Measurements from ENCODE around the gene TMEM150C. TPM values are rescaled to one million over a fixed set of nuclear protein-coding genes. Genes with fewer than 3 reads are reported as not detected.

Gene TMEM150C
- total RNA-seq, 1 experiment from 2014 or later = 2.7 TPM

DNA sequence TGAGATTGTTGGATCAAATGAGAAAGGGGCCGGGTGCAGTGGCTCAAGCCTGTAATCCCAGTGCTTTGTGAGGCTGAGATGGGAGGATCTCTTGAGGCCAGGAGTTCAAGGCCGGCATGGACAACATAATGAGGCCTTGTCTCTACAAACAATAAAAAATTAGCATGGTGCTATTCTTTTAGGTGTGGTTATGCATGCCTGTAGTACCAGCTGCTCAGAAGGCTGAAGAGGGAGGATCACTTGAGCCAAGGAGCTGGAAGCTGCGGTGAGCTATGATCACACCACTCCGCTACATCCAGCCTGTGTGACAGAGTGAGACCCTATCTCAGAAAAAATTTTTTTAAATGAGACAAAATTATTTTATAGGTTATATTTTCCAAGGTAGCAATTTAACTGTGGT is 49.7 kb upstream of the TMEM150C start (continued):
- TF ChIP-seq, protein P1, sequence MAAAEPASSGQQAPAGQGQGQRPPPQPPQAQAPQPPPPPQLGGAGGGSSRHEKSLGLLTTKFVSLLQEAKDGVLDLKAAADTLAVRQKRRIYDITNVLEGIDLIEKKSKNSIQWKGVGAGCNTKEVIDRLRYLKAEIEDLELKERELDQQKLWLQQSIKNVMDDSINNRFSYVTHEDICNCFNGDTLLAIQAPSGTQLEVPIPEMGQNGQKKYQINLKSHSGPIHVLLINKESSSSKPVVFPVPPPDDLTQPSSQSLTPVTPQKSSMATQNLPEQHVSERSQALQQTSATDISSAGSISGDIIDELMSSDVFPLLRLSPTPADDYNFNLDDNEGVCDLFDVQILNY (CRISPR knock-in tag; IDR thresholded peaks at IDR 0.05) = no peak
- TF ChIP-seq NFATC4 (CRISPR knock-in tag; IDR thresholded peaks at IDR 0.05) (no peak), OVOL2 (CRISPR knock-in tag; IDR thresholded peaks at IDR 0.05; ENCODE audit: borderline replicate concordance) (no peak), TP53 (CRISPR knock-in tag; IDR thresholded peaks at IDR 0.05) (no peak), GTF2I (CRISPR knock-in tag; conservative IDR thresholded peaks at IDR 0.05) (no peak)
- TF ChIP-seq, protein P2, sequence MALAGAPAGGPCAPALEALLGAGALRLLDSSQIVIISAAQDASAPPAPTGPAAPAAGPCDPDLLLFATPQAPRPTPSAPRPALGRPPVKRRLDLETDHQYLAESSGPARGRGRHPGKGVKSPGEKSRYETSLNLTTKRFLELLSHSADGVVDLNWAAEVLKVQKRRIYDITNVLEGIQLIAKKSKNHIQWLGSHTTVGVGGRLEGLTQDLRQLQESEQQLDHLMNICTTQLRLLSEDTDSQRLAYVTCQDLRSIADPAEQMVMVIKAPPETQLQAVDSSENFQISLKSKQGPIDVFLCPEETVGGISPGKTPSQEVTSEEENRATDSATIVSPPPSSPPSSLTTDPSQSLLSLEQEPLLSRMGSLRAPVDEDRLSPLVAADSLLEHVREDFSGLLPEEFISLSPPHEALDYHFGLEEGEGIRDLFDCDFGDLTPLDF (CRISPR knock-in tag; IDR thresholded peaks at IDR 0.05) = no peak

DNA sequence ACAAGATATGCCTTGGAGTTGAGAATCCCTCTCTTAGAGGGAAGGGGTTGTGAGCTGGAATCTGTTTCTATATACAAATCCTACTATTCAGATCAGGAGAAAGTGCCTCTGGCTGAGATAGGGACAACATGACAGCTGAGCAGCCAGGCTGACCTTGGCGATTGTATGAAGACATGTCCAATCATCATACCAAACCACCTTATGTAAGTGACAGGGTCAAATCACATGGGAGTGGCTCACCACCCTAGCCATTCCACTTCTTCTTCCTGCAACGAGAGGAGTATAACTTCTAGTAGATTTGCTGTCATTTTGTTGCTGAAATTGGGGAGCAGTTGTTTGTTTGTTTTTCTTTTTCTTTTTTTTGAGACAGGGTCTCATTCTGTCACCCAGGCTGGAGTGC is 48.3 kb upstream of the TMEM150C start:
- Mint-ChIP-seq H3K4me3 (no peak overlapping the region), H3K9me3 (no peaks in the 10 kb centered on the region), H3K27me3 (ENCODE audit: low read depth) (no peaks in the 10 kb centered on the region), H3K4me1 (no peaks in the 10 kb centered on the region), H3K36me3 (no peaks in the 10 kb centered on the region), H3K27ac (no peak overlapping the region)
- no peak for DNase-seq (ENCODE audit: low spot score)
- POLR2A ChIA-PET = no interaction called here
- no peak for TF ChIP-seq ZNF423 (CRISPR knock-in tag; IDR thresholded peaks at IDR 0.05)
- TF ChIP-seq ZBTB21 (CRISPR knock-in tag; IDR thresholded peaks at IDR 0.05; ENCODE audit: borderline replicate concordance) = no peak
- no peak for TF ChIP-seq ETV6 (CRISPR knock-in tag; IDR thresholded peaks at IDR 0.05)
- no peak for TF ChIP-seq TP53 (CRISPR knock-in tag; IDR thresholded peaks at IDR 0.05)
- TF ChIP-seq TEAD4 (CRISPR knock-in tag; IDR thresholded peaks at IDR 0.05) = no peak
- TF ChIP-seq, protein P3, sequence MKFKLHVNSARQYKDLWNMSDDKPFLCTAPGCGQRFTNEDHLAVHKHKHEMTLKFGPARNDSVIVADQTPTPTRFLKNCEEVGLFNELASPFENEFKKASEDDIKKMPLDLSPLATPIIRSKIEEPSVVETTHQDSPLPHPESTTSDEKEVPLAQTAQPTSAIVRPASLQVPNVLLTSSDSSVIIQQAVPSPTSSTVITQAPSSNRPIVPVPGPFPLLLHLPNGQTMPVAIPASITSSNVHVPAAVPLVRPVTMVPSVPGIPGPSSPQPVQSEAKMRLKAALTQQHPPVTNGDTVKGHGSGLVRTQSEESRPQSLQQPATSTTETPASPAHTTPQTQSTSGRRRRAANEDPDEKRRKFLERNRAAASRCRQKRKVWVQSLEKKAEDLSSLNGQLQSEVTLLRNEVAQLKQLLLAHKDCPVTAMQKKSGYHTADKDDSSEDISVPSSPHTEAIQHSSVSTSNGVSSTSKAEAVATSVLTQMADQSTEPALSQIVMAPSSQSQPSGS (CRISPR knock-in tag; IDR thresholded peaks at IDR 0.05; ENCODE audit: borderline replicate concordance, low read depth) = no peak
- no peak for TF ChIP-seq GABPB1 (CRISPR knock-in tag; IDR thresholded peaks at IDR 0.05)
- TF ChIP-seq TCF7 (CRISPR knock-in tag; IDR thresholded peaks at IDR 0.05; ENCODE audit: low read depth) = no peak
- ATAC-seq = no peak
- CTCF ChIA-PET = no interaction called here

DNA sequence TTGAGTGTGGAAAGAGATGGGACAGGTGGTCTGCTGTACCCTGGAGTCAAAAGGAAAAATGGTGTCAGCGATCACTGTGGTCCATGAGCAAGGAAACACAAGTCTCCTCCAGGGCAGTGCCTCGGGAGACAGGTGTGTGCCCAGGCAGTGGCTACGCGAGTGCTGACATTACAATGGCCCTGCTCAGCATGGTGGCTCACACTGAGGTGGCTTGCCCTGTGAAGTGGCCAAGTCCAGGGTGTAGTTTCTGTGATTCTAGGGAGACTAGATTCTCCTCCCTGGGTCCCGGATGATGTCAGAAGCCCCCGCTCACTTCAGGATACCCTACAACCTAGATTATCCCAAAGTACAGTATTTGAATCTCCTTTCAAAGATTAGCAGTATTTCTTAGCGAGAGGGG is 44.8 kb upstream of the TMEM150C start:
- CTCF ChIA-PET = no interaction called here
- no peak overlapping the region for H3K4me3 Mint-ChIP-seq
- TF ChIP-seq, protein P4, sequence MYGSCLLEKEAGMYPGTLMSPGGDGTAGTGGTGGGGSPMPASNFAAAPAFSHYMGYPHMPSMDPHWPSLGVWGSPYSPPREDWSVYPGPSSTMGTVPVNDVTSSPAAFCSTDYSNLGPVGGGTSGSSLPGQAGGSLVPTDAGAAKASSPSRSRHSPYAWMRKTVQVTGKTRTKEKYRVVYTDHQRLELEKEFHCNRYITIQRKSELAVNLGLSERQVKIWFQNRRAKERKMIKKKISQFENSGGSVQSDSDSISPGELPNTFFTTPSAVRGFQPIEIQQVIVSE (CRISPR knock-in tag; IDR thresholded peaks at IDR 0.05; ENCODE audit: borderline replicate concordance) = no peak
- TF ChIP-seq, protein P5, sequence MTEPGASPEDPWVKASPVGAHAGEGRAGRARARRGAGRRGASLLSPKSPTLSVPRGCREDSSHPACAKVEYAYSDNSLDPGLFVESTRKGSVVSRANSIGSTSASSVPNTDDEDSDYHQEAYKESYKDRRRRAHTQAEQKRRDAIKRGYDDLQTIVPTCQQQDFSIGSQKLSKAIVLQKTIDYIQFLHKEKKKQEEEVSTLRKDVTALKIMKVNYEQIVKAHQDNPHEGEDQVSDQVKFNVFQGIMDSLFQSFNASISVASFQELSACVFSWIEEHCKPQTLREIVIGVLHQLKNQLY (CRISPR knock-in tag; IDR thresholded peaks at IDR 0.05) = no peak
- TF ChIP-seq NFATC4 (CRISPR knock-in tag; IDR thresholded peaks at IDR 0.05) (no peak), SMAD4 (CRISPR knock-in tag; IDR thresholded peaks at IDR 0.05) (no peak), IRF2 (CRISPR knock-in tag; IDR thresholded peaks at IDR 0.05; ENCODE audit: borderline replicate concordance, low read depth) (no peak), PRRX2 (CRISPR knock-in tag; IDR thresholded peaks at IDR 0.05) (no peak), RORB (CRISPR knock-in tag; IDR thresholded peaks at IDR 0.05) (no peak)
- TF ChIP-seq, protein P6, sequence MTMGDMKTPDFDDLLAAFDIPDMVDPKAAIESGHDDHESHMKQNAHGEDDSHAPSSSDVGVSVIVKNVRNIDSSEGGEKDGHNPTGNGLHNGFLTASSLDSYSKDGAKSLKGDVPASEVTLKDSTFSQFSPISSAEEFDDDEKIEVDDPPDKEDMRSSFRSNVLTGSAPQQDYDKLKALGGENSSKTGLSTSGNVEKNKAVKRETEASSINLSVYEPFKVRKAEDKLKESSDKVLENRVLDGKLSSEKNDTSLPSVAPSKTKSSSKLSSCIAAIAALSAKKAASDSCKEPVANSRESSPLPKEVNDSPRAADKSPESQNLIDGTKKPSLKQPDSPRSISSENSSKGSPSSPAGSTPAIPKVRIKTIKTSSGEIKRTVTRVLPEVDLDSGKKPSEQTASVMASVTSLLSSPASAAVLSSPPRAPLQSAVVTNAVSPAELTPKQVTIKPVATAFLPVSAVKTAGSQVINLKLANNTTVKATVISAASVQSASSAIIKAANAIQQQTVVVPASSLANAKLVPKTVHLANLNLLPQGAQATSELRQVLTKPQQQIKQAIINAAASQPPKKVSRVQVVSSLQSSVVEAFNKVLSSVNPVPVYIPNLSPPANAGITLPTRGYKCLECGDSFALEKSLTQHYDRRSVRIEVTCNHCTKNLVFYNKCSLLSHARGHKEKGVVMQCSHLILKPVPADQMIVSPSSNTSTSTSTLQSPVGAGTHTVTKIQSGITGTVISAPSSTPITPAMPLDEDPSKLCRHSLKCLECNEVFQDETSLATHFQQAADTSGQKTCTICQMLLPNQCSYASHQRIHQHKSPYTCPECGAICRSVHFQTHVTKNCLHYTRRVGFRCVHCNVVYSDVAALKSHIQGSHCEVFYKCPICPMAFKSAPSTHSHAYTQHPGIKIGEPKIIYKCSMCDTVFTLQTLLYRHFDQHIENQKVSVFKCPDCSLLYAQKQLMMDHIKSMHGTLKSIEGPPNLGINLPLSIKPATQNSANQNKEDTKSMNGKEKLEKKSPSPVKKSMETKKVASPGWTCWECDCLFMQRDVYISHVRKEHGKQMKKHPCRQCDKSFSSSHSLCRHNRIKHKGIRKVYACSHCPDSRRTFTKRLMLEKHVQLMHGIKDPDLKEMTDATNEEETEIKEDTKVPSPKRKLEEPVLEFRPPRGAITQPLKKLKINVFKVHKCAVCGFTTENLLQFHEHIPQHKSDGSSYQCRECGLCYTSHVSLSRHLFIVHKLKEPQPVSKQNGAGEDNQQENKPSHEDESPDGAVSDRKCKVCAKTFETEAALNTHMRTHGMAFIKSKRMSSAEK (CRISPR knock-in tag; IDR thresholded peaks at IDR 0.05; ENCODE audit: borderline replicate concordance) = no peak
- TF ChIP-seq, protein P7, sequence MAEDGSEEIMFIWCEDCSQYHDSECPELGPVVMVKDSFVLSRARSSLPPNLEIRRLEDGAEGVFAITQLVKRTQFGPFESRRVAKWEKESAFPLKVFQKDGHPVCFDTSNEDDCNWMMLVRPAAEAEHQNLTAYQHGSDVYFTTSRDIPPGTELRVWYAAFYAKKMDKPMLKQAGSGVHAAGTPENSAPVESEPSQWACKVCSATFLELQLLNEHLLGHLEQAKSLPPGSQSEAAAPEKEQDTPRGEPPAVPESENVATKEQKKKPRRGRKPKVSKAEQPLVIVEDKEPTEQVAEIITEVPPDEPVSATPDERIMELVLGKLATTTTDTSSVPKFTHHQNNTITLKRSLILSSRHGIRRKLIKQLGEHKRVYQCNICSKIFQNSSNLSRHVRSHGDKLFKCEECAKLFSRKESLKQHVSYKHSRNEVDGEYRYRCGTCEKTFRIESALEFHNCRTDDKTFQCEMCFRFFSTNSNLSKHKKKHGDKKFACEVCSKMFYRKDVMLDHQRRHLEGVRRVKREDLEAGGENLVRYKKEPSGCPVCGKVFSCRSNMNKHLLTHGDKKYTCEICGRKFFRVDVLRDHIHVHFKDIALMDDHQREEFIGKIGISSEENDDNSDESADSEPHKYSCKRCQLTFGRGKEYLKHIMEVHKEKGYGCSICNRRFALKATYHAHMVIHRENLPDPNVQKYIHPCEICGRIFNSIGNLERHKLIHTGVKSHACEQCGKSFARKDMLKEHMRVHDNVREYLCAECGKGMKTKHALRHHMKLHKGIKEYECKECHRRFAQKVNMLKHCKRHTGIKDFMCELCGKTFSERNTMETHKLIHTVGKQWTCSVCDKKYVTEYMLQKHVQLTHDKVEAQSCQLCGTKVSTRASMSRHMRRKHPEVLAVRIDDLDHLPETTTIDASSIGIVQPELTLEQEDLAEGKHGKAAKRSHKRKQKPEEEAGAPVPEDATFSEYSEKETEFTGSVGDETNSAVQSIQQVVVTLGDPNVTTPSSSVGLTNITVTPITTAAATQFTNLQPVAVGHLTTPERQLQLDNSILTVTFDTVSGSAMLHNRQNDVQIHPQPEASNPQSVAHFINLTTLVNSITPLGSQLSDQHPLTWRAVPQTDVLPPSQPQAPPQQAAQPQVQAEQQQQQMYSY (CRISPR knock-in tag; IDR thresholded peaks at IDR 0.05) = no peak

More for the DNA sequence above, 44.8 kb upstream of the TMEM150C start:
- Mint-ChIP-seq H3K36me3 (no peaks in the 10 kb centered on the region), H3K27ac (no peak overlapping the region), H3K4me1 (no peaks in the 10 kb centered on the region), H3K9me3 (no peaks in the 10 kb centered on the region), H3K27me3 (ENCODE audit: low read depth) (no peaks in the 10 kb centered on the region; the same call in 1 of the 2 replicates)
- no peak for DNase-seq (ENCODE audit: low spot score)
- peak; percentile 39; the same call in 1 of the 2 replicates for ATAC-seq
- POLR2A ChIA-PET = no interaction called here

Data from WTC11 (cell line).